Effector memory CD4-positive, alpha-beta T cell (primary cell): ENCODE data around the gene RUVBL2.
A peak's percentile ranks its signal among the peaks of the same experiment; 100 is the strongest.

Experiments
- DNase-seq, 3 donors: peaks; one replicate each; pipeline ENCODE4 v3.0.0-alpha.2; 2020
- H3K27ac ChIP-seq: 2 replicates; pipeline ENCODE4 v1.7.0; 2013; ENCODE audit warnings: mild to moderate bottlenecking, low read length, moderate library complexity; ENCODE audit not compliant: insufficient read depth, poor library complexity, severe bottlenecking
- H3K27me3 ChIP-seq: replicated peaks from 2 replicates; pipeline ENCODE4 v1.7.0; 2013; ENCODE audit warnings: mild to moderate bottlenecking, low read length; ENCODE audit not compliant: insufficient read depth, control insufficient read depth, poor library complexity, severe bottlenecking
- H3K36me3 ChIP-seq: 2 replicates; pipeline ENCODE4 v1.7.0; 2013; ENCODE audit warnings: mild to moderate bottlenecking, low read length, moderate library complexity; ENCODE audit not compliant: control insufficient read depth, insufficient read depth
- H3K4me1 ChIP-seq: 2 replicates; pipeline ENCODE4 v1.7.0; 2013; ENCODE audit warnings: low read length, mild to moderate bottlenecking; ENCODE audit not compliant: control insufficient read depth, insufficient read depth, poor library complexity, severe bottlenecking
- H3K4me3 ChIP-seq: 2 replicates; pipeline ENCODE4 v1.7.0; 2013; ENCODE audit warnings: low read length, low read depth, mild to moderate bottlenecking; ENCODE audit not compliant: insufficient read depth, poor library complexity, severe bottlenecking
- H3K9me3 ChIP-seq: 2 replicates; pipeline ENCODE4 v1.7.0; 2013; ENCODE audit warnings: mild to moderate bottlenecking, low read length, moderate library complexity; ENCODE audit not compliant: control insufficient read depth

RUVBL2 gene

DNA sequence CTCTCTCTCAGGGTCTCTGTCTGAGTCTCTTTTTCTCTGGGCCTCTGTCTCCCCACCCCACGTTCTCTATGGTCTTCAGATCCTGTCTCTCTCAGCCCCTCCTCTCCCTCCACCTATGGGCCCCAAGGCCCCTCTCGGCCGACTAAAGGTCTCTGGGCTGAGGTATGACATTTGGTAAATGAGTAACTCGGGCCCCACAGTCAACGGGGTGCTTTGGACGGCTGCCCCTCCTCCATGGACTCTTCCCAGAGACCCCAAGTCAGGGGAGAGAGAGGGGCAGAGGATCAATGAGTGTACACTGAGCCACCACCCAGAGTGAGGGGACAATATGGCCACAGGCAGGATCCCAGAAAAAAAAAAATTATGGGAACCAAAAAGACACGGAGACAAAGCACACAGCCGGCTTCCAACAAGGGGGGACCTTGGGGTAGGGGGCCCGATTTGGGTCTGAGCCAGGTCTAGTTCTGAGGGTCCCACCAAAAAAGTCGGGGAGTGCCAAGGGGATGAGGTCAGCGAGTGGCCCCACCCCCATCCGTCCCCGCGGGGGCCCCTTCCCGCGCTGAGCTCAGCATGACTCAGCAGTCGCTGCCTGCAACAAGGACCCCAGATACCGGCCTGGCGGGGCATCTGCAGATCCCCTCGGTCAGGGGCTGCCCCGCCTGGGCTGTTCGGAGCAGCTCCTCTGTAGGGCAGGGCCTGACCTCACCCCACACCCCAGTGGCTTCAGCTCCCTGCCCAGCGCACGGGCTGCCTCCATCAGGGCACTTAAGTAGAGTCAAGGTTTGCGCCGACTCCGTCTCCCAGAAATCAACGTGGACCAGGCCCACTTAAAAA lies 30.1 kb upstream of the RUVBL2 start:
- Histone ChIP-seq H3K36me3 (peaks cover 21% of the 10 kb centered on the region), H3K4me1 (peaks cover 47% of the 10 kb centered on the region), H3K27me3 (no peaks in the 10 kb centered on the region), H3K4me3 (peak overlapping the region; percentile 2), H3K9me3 (no peaks in the 10 kb centered on the region), H3K27ac (peak overlapping the region; percentile 62)
- DNase-seq = peak; percentile 23 to 36 (median 36)

DNA sequence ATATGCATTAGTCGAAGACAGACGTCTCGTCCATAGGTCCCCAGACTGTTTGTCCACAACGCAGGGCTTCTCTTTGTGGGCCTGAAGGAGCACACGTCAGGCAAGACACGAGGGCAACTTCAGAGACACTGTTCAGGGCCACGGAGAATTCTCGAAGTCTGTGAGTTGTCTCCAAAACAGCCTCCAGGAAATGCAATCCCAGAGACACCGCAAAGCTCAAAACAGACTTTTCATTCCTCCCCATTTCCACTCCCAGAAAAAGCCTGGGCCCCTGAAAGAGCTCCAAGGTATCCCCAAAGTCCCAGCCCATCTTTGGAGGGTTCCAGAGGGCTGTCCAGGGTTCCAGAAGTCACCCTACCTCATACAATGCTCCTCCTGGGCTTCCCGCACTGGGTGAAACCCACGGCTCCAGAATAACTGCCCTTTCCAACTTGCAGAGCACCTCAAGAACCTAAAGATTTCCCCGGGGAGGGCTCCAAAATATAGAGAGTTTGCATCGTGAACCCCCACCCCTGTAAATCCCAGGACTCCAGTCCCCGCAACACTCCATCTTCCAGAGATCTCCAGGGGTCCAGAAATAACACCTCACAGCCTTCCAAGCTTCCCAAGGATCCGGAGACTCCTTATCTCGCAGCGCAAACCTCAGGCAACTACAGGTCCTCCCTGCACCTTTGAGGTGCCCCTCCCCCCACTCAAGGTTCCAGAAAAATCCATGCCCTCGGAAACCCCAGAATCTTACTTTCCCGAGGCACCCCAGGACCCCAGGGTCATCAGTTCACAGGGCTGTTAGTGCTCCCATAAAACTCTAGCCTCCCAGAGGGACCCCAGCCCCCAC lies 29.3 kb upstream of the RUVBL2 start:
- Histone ChIP-seq H3K27me3 (no peaks in the 10 kb centered on the region), H3K36me3 (peaks cover 28% of the 10 kb centered on the region), H3K27ac (peak overlapping the region; percentile 62), H3K9me3 (no peaks in the 10 kb centered on the region), H3K4me3 (peak overlapping the region; percentile 71), H3K4me1 (peaks cover 47% of the 10 kb centered on the region)
- DNase-seq = no peak

DNA sequence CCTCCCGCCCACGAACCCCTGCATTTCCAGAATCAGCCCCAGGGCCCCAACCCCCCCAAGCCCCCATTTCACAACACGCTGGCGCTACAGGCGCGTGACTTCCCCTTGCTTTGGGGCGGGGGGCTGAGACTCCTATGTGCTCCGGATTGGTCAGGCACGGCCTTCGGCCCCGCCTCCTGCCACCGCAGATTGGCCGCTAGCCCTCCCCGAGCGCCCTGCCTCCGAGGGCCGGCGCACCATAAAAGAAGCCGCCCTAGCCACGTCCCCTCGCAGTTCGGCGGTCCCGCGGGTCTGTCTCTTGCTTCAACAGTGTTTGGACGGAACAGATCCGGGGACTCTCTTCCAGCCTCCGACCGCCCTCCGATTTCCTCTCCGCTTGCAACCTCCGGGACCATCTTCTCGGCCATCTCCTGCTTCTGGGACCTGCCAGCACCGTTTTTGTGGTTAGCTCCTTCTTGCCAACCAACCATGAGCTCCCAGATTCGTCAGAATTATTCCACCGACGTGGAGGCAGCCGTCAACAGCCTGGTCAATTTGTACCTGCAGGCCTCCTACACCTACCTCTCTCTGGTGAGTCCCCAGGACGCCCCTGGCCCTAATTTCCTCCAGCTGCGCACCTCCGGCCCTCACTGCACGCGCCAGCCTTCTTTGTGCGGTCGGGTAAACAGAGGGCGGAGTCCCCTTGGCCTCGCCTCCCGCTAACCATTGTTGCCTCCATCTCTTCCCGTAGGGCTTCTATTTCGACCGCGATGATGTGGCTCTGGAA lies 28.5 kb upstream of the RUVBL2 start, which contains the start of gene FTL:
FTL (plus strand) TSS at position 270 of the 766 bp plus-strand sequence; CDS start at position 469, 199 bp downstream.
- H3K27ac ChIP-seq = peak within 1 kb of the TSS; percentile 73
- H3K9me3 ChIP-seq = no peaks in the 10 kb centered on the region
- H3K4me1 ChIP-seq = peaks cover 47% of the 10 kb centered on the region
- H3K27me3 ChIP-seq = no peaks in the 10 kb centered on the region
- H3K36me3 ChIP-seq = peaks cover 33% of the 10 kb centered on the region
- peak within 1 kb of the TSS; percentile 71 for H3K4me3 ChIP-seq
- peak; percentile 75 to 81 (median 76) for DNase-seq

DNA sequence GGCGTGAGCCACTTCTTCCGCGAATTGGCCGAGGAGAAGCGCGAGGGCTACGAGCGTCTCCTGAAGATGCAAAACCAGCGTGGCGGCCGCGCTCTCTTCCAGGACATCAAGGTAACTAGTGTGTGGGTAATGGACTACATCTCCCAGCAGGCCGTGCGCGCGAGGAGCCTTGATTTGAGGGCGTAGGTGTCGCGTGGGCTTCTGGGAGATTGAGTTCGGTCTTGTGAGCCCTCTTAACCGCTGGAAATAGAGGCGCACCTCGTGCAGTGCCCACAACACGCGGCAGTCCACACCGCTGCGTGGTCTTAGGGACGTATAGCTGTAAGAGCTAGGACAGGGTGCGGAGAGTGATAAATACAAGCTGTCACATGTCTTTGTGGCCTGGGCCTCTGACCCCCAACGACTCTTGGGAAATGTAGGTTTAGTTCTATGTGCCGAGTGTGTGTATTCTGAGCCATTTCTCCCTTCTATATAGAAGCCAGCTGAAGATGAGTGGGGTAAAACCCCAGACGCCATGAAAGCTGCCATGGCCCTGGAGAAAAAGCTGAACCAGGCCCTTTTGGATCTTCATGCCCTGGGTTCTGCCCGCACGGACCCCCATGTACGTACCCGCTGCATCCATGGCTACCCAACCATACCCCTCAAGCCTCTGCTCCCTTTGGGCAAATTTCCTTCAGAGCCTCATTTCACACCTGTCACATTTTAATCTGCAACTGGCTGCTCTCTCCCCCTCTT lies 27.7 kb upstream of the RUVBL2 start:
- Histone ChIP-seq H3K36me3 (peaks cover 39% of the 10 kb centered on the region), H3K4me1 (peaks cover 47% of the 10 kb centered on the region), H3K9me3 (no peaks in the 10 kb centered on the region), H3K4me3 (peak overlapping the region; percentile 71), H3K27me3 (no peaks in the 10 kb centered on the region), H3K27ac (peak overlapping the region; percentile 73)
- peak; percentile 74 to 85 (median 82) for DNase-seq

GRCh38 chr19:48966541-48967345 lies 26.9 kb upstream of the RUVBL2 start:
- H3K4me1 ChIP-seq = peaks cover 46% of the 10 kb centered on the region
- H3K36me3 ChIP-seq = peaks cover 41% of the 10 kb centered on the region
- no peaks in the 10 kb centered on the region for H3K27me3 ChIP-seq
- DNase-seq = no peak
- peak overlapping the region; percentile 71 for H3K4me3 ChIP-seq
- H3K27ac ChIP-seq = no peak overlapping the region
- H3K9me3 ChIP-seq = no peaks in the 10 kb centered on the region

- H3K27ac ChIP-seq = no peak overlapping the region
- no peaks in the 10 kb centered on the region for H3K9me3 ChIP-seq
- no peaks in the 10 kb centered on the region for H3K27me3 ChIP-seq
- H3K4me3 ChIP-seq = no peak overlapping the region
- H3K36me3 ChIP-seq = peaks cover 41% of the 10 kb centered on the region
- DNase-seq = no peak
- H3K4me1 ChIP-seq = peaks cover 38% of the 10 kb centered on the region
Observed at GRCh38 chr19:48967346-48968178, 26.1 kb upstream of the RUVBL2 start.

GRCh38 chr19:48968179-48968661 lies 25.5 kb upstream of the RUVBL2 start:
- H3K4me3 ChIP-seq = no peak overlapping the region
- H3K9me3 ChIP-seq = no peaks in the 10 kb centered on the region
- H3K4me1 ChIP-seq = peaks cover 31% of the 10 kb centered on the region
- H3K27ac ChIP-seq = no peak overlapping the region
- peaks cover 45% of the 10 kb centered on the region for H3K36me3 ChIP-seq
- no peaks in the 10 kb centered on the region for H3K27me3 ChIP-seq
- no peak for DNase-seq

DNA sequence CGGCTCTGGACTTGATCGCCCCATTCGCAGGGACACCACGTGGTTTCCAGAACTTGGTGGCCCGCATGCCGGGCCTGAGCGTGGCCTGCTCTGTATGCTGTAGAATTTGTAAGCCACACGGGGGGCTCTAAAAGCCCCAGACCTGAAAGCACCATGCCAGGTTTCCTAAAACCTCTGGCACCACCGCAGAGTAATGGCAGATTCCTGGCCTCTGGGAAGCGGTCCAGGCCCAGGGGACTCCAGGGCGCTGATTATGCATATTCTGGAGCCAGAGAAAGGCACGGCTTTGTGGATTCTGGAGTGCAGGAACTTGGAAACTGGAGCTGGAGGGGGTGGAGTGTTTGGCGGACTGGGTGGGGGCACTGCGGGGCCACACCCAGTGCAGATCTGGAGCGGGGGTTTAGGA lies 24.9 kb upstream of the RUVBL2 start:
- Histone ChIP-seq H3K36me3 (peaks cover 47% of the 10 kb centered on the region), H3K4me3 (no peak overlapping the region), H3K27ac (no peak overlapping the region), H3K27me3 (no peaks in the 10 kb centered on the region), H3K9me3 (no peaks in the 10 kb centered on the region), H3K4me1 (peaks cover 25% of the 10 kb centered on the region)
- no peak for DNase-seq
